Measurements from ENCODE around the gene C2orf74. TPM values are rescaled to one million over a fixed set of nuclear protein-coding genes. Genes with fewer than 3 reads are reported as not detected.

The C2orf74 gene
- 2.3 and 5.3 TPM in 2 replicates for total RNA-seq

GRCh38 chr2:61161888-61162287 lies at the start of gene C2orf74:
TSS of gene C2orf74 (plus strand) at chr2:61162188. CDS start at chr2:61162515, 327 bp downstream.

Other genes starting within 250 kb of the C2orf74 start
- gene PEX13, start 144.5 kb upstream of the C2orf74 start, total RNA-seq = 30.6 and 32.7 TPM in 2 replicates
- gene PUS10, start 143.9 kb upstream of the C2orf74 start, total RNA-seq = 5.7 and 24.6 TPM in 2 replicates
- 1.8 and 3.7 TPM in 2 replicates for gene SANBR, start 96.3 kb upstream of the C2orf74 start, total RNA-seq

Data from cardiac atrium fibroblast (primary cell).